Measurements from ENCODE around the gene ST3GAL3.

The ST3GAL3 gene

DNA sequence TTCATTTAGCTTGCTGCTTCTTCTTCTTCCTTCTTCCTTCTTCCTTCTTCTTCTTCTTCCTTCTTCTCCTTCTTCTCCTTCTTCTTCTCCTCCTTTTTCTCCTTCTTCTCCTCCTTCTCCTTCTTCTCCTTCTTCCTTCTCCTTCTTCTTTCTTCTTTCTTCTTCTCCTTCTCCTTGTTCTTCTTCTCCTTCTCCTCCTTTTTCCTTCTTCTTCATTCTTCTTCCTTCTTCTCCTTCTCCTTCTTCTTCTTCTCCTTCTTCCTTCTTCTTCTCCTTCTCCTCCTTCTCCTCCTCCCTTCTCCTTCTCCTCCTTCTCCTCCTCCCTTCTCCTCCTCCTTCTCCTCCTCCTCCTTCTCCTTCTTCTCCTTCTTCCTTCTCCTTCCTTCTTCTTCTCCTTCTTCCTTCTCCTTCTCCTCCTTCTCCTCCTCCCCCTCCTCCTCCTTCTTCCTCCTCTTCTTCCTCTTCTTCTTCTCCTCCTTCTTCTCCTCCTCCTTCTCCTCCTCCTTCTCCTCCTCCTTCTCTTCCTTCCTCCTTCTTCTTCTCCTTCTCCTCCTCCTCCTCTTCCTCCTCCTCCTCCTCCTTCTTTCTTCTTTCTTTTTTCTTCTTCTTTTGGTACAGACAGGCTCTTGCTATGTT is 110.1 kb downstream of the ST3GAL3 start:
- H3K27ac ChIP-seq (ENCODE audit: insufficient read depth, low read depth, low read length, poor library complexity, severe bottlenecking) = no peak overlapping the region
- no peak overlapping the region for H3K4me3 ChIP-seq (ENCODE audit: insufficient read depth, low read depth, low read length)
- peaks cover 20% of the 10 kb centered on the region for H3K36me3 ChIP-seq (ENCODE audit: control insufficient read depth, insufficient read depth, low read length)
- H3K9me3 ChIP-seq (ENCODE audit: control insufficient read depth, low read length) = no peaks in the 10 kb centered on the region
- H3K4me1 ChIP-seq (ENCODE audit: control insufficient read depth, insufficient read depth, low read length) = no peaks in the 10 kb centered on the region
- H3K27me3 ChIP-seq (ENCODE audit: control insufficient read depth, insufficient read depth, low read length, poor library complexity, severe bottlenecking) = no peaks in the 10 kb centered on the region

DNA sequence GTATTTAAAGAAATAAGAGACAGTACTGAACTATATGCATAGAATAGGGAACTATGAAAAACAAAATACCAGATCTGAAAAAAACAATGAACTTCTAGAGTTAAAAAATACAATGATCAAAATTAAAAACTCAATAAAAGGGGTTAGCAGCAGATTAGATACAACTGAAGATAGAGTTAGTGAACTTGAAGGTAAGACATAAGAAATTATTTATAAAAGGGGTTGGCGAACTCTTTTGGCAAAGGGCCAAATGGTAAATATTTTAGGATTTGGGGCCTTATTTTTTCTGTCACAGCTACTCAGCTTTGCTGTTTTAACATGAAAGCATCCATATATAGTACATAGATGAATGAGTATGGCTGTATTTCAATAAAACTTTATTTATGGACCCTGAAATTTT is 111.4 kb downstream of the ST3GAL3 start:
- no peaks in the 10 kb centered on the region for H3K4me1 ChIP-seq (ENCODE audit: control insufficient read depth, insufficient read depth, low read length)
- H3K27me3 ChIP-seq (ENCODE audit: control insufficient read depth, insufficient read depth, low read length, poor library complexity, severe bottlenecking) = no peaks in the 10 kb centered on the region
- no peak overlapping the region for H3K27ac ChIP-seq (ENCODE audit: insufficient read depth, low read depth, low read length, poor library complexity, severe bottlenecking)
- H3K4me3 ChIP-seq (ENCODE audit: insufficient read depth, low read depth, low read length) = no peak overlapping the region
- H3K36me3 ChIP-seq (ENCODE audit: control insufficient read depth, insufficient read depth, low read length) = peaks cover 20% of the 10 kb centered on the region
- H3K9me3 ChIP-seq (ENCODE audit: control insufficient read depth, low read length) = no peaks in the 10 kb centered on the region
- 94 to 100% methylated on average over 1 of the region's 1 CpG for WGBS, 2 experiments

DNA sequence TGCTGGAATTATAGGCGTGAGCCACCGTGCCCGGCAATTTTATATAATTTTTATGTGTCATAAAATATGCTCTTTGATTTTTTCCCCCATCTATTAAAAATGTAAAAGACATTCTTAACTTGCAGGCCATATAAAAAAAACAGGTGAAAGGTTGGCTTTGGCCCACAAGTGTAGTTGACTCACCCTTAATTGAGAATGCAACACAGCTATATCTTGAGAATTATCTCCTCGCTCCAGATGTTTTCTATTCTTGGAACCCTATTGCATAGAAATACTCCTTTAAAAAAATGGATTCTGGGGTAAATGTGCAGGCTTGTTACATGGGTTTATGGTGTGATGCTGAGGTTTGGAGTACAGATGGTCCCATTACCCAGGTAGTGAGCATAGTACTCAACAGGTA is 112.0 kb downstream of the ST3GAL3 start:
- H3K36me3 ChIP-seq (ENCODE audit: control insufficient read depth, insufficient read depth, low read length) = peaks cover 20% of the 10 kb centered on the region
- WGBS, 2 experiments = 100% methylated on average over 3 of the region's 4 CpGs; no CpG with 5 or more reads in 1 of the 2 experiments
- H3K27ac ChIP-seq (ENCODE audit: insufficient read depth, low read depth, low read length, poor library complexity, severe bottlenecking) = no peak overlapping the region
- H3K9me3 ChIP-seq (ENCODE audit: control insufficient read depth, low read length) = no peaks in the 10 kb centered on the region
- no peaks in the 10 kb centered on the region for H3K27me3 ChIP-seq (ENCODE audit: control insufficient read depth, insufficient read depth, low read length, poor library complexity, severe bottlenecking)
- no peak overlapping the region for H3K4me3 ChIP-seq (ENCODE audit: insufficient read depth, low read depth, low read length)
- no peaks in the 10 kb centered on the region for H3K4me1 ChIP-seq (ENCODE audit: control insufficient read depth, insufficient read depth, low read length)

DNA sequence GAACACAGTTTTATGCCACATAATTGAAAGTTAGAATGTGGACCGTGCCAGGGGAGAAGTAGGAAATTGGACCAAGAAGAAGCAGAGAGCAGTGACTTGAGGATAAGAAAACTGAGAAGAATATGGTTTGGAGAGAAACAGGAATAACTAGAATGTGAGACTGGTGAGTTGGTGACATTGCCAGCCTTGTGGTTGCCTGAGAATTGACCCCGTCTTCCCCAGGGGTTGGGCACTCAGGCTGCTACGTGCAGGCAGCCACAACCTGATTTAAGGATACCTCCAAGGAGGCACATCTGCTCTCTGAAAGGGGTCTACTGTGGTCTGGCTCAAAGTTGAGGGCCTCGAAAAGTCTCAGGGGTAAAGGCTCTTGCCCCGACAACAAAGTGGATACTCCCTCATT is 114.1 kb downstream of the ST3GAL3 start:
- H3K27ac ChIP-seq (ENCODE audit: insufficient read depth, low read depth, low read length, poor library complexity, severe bottlenecking) = no peak overlapping the region
- H3K27me3 ChIP-seq (ENCODE audit: control insufficient read depth, insufficient read depth, low read length, poor library complexity, severe bottlenecking) = no peaks in the 10 kb centered on the region
- no peaks in the 10 kb centered on the region for H3K9me3 ChIP-seq (ENCODE audit: control insufficient read depth, low read length)
- H3K4me3 ChIP-seq (ENCODE audit: insufficient read depth, low read depth, low read length) = no peak overlapping the region
- WGBS, 2 experiments = 72 to 78% methylated on average over 4 to 5 of the region's 5 CpGs
- peaks cover 14% of the 10 kb centered on the region for H3K36me3 ChIP-seq (ENCODE audit: control insufficient read depth, insufficient read depth, low read length)
- no peaks in the 10 kb centered on the region for H3K4me1 ChIP-seq (ENCODE audit: control insufficient read depth, insufficient read depth, low read length)

DNA sequence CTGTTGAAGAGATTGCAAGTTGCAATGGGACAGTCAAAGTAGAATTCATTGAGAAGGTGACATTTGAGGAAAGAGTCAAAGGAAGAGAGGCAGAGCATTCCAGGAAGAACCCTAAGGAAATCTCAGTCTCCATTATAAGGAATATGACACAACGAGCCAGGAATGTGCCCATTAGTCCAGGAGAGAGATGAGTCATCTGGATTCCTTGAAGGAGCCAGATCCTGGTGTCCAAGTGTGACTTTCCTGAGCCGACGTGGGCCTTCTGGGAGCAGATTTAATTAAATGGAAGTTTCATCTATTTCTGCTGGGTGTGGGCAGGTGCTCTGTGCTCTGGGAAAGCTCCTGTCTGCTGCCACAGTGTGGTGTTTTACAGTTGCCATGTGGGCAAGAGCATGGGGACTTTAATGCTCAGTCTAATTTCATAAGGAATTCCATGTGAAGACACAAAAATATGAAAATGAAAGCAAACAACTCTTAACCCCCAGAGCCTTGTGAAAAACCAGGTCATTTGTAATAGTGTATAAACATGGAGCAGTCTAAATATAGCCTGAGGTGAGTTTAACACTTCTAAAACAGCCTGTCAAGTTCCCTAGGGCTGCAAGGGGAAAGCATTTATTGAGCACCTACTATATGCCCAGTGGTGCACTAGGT is 114.8 kb downstream of the ST3GAL3 start:
- H3K27ac ChIP-seq (ENCODE audit: insufficient read depth, low read depth, low read length, poor library complexity, severe bottlenecking) = no peak overlapping the region
- peaks cover 10% of the 10 kb centered on the region for H3K36me3 ChIP-seq (ENCODE audit: control insufficient read depth, insufficient read depth, low read length)
- 89 to 92% methylated on average over 3 of the region's 3 CpGs for WGBS, 2 experiments
- H3K4me1 ChIP-seq (ENCODE audit: control insufficient read depth, insufficient read depth, low read length) = no peaks in the 10 kb centered on the region
- no peaks in the 10 kb centered on the region for H3K9me3 ChIP-seq (ENCODE audit: control insufficient read depth, low read length)
- H3K4me3 ChIP-seq (ENCODE audit: insufficient read depth, low read depth, low read length) = no peak overlapping the region
- no peaks in the 10 kb centered on the region for H3K27me3 ChIP-seq (ENCODE audit: control insufficient read depth, insufficient read depth, low read length, poor library complexity, severe bottlenecking)

DNA sequence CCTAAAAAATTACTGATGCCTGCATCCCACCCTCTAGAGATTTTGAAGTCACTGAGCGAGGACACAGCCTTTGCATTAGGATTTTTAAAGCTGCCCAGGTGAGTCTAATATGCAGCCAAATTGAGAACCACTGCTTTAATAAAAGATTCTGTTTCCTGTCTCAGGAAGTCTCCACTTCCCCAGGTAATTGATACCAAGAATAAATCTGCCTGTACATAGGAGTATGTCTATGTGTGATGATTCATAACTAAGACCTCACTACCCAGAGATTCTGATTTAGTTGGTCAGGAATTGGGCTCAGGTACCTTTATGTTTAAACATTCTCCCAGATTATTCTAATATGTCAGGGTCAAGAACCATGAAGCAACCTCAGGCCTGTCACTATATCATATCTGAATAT is 117.5 kb downstream of the ST3GAL3 start:
- Histone ChIP-seq H3K4me1 (ENCODE audit: control insufficient read depth, insufficient read depth, low read length) (no peaks in the 10 kb centered on the region), H3K27ac (ENCODE audit: insufficient read depth, low read depth, low read length, poor library complexity, severe bottlenecking) (no peak overlapping the region), H3K4me3 (ENCODE audit: insufficient read depth, low read depth, low read length) (no peak overlapping the region), H3K9me3 (ENCODE audit: control insufficient read depth, low read length) (no peaks in the 10 kb centered on the region), H3K27me3 (ENCODE audit: control insufficient read depth, insufficient read depth, low read length, poor library complexity, severe bottlenecking) (no peaks in the 10 kb centered on the region), H3K36me3 (ENCODE audit: control insufficient read depth, insufficient read depth, low read length) (no peaks in the 10 kb centered on the region)
- WGBS, 2 experiments = 100% methylated on average over 1 of the region's 1 CpG

DNA sequence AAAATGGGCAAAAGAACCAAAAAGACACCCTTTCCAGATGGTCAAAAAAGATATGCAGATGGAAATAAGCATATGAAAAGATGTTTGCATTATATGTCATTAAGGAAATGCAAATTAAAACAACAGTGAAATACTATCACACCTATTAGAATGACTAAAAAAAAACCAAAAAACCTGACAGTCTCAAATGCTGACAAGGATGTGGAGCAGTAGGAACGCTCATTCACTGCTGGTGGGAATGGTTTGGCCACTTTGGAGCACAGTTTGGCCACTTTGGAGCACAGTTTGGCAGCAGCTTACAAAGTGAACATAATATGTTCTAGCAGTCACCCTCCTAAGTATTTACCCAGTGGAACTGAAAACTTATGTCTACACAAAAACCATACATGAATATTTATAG is 121.2 kb downstream of the ST3GAL3 start:
- 96 to 98% methylated on average over 1 of the region's 1 CpG for WGBS, 2 experiments
- Histone ChIP-seq H3K9me3 (ENCODE audit: control insufficient read depth, low read length) (no peaks in the 10 kb centered on the region), H3K36me3 (ENCODE audit: control insufficient read depth, insufficient read depth, low read length) (no peaks in the 10 kb centered on the region), H3K27me3 (ENCODE audit: control insufficient read depth, insufficient read depth, low read length, poor library complexity, severe bottlenecking) (no peaks in the 10 kb centered on the region), H3K4me3 (ENCODE audit: insufficient read depth, low read depth, low read length) (no peak overlapping the region), H3K27ac (ENCODE audit: insufficient read depth, low read depth, low read length, poor library complexity, severe bottlenecking) (no peak overlapping the region), H3K4me1 (ENCODE audit: control insufficient read depth, insufficient read depth, low read length) (no peaks in the 10 kb centered on the region)

DNA sequence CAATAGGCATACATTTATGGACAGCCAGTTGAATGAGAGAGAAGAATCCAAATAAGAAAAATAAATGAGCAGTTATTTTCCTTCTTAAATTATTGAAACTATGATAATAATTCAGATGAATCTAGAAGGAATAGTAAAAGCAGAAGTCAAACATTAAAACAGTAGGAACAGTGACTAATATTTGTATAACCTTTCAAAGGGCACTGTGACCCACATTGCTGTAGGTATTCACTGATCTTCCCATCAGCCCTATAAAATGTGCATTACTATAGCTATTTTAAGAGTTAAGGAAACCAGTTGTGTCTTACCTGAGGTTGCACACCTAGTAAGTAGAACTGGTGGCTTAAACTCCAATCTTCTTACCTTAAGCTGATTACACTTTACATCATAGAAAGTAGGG is 123.5 kb downstream of the ST3GAL3 start:
- Histone ChIP-seq H3K4me3 (ENCODE audit: insufficient read depth, low read depth, low read length) (no peak overlapping the region), H3K27ac (ENCODE audit: insufficient read depth, low read depth, low read length, poor library complexity, severe bottlenecking) (no peak overlapping the region), H3K27me3 (ENCODE audit: control insufficient read depth, insufficient read depth, low read length, poor library complexity, severe bottlenecking) (no peaks in the 10 kb centered on the region), H3K36me3 (ENCODE audit: control insufficient read depth, insufficient read depth, low read length) (no peaks in the 10 kb centered on the region), H3K4me1 (ENCODE audit: control insufficient read depth, insufficient read depth, low read length) (no peaks in the 10 kb centered on the region), H3K9me3 (ENCODE audit: control insufficient read depth, low read length) (no peaks in the 10 kb centered on the region)

DNA sequence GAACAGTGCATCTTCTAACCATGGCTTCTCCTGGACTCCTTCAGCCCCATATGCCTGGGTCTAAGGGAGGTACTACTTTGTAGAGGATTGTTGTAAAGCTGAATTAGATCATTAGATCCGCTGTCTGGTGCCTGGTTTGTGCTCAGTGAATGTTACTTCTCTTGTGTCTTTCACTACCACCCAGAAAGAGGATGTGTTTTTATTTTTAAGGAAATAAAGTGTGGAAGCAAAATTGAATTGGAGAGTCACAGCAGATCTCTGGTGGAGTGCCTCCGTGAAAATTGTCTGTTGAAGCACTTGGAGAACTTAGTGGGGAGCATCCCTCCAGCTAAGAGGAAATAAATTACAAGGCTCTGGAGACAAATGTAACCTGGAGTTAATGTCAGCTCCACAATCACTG is 124.5 kb downstream of the ST3GAL3 start:
- H3K4me3 ChIP-seq (ENCODE audit: insufficient read depth, low read depth, low read length) = no peak overlapping the region
- H3K9me3 ChIP-seq (ENCODE audit: control insufficient read depth, low read length) = no peaks in the 10 kb centered on the region
- H3K27ac ChIP-seq (ENCODE audit: insufficient read depth, low read depth, low read length, poor library complexity, severe bottlenecking) = no peak overlapping the region
- 93 to 97% methylated on average over 2 of the region's 2 CpGs for WGBS, 2 experiments
- H3K27me3 ChIP-seq (ENCODE audit: control insufficient read depth, insufficient read depth, low read length, poor library complexity, severe bottlenecking) = no peaks in the 10 kb centered on the region
- H3K36me3 ChIP-seq (ENCODE audit: control insufficient read depth, insufficient read depth, low read length) = no peaks in the 10 kb centered on the region
- H3K4me1 ChIP-seq (ENCODE audit: control insufficient read depth, insufficient read depth, low read length) = no peaks in the 10 kb centered on the region

DNA sequence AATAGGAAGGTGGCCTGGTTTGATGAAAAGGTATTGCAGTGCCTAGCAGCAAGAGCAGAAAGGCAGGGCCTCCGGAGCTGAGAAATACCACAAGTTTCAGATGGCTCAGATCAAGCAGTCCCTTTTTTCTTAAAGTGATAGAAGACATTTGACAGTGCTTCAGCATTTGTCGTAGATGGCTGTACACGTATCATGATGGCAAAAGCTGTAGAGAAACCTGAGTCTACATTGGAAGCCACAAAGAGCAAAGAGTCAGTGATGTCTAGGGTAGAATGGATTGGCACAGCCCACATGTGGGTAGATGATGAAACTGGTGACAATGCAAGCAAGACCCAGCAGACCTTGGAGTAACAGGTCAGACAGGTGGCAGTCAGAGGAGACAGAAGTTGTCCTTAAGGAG is 124.9 kb downstream of the ST3GAL3 start:
- Histone ChIP-seq H3K27ac (ENCODE audit: insufficient read depth, low read depth, low read length, poor library complexity, severe bottlenecking) (no peak overlapping the region), H3K9me3 (ENCODE audit: control insufficient read depth, low read length) (no peaks in the 10 kb centered on the region)
- 91% methylated on average over 3 of the region's 3 CpGs for WGBS, 2 experiments

More for the DNA sequence above, 124.9 kb downstream of the ST3GAL3 start:
- no peaks in the 10 kb centered on the region for H3K36me3 ChIP-seq (ENCODE audit: control insufficient read depth, insufficient read depth, low read length)
- H3K4me1 ChIP-seq (ENCODE audit: control insufficient read depth, insufficient read depth, low read length) = no peaks in the 10 kb centered on the region
- H3K4me3 ChIP-seq (ENCODE audit: insufficient read depth, low read depth, low read length) = no peak overlapping the region
- H3K27me3 ChIP-seq (ENCODE audit: control insufficient read depth, insufficient read depth, low read length, poor library complexity, severe bottlenecking) = no peaks in the 10 kb centered on the region

All from ectodermal cell (in vitro differentiated cells).